Liver (tissue), 9 donors: ENCODE measurements around the gene TIAM2. TPM values are rescaled to one million over a fixed set of nuclear protein-coding genes. Genes with fewer than 3 reads are reported as not detected.

Source experiments
- DNase-seq: peaks from one replicate; pipeline ENCODE4 v3.0.0-alpha.2; 2017; ENCODE audit warnings: low spot score
- H3K27ac ChIP-seq, 2 donors: one replicate each; pipeline ENCODE4 v1.7.0; 2013; ENCODE audit warnings: inconsistent platforms in 2 of 2, low read length in 2 of 2, control low read depth in 1 of 2, low read depth in 1 of 2, mild to moderate bottlenecking in 1 of 2
- H3K27me3 ChIP-seq, 4 donors: one replicate each; pipeline versions ENCODE4 v1.6.1 to v1.7.0; 2013; ENCODE audit warnings: low read length in 3 of 4, inconsistent platforms in 1 of 4, mild to moderate bottlenecking in 1 of 4, moderate library complexity in 1 of 4; ENCODE audit not compliant: control insufficient read depth in 4 of 4, insufficient read depth in 4 of 4
- H3K36me3 ChIP-seq, 4 donors: one replicate each; pipeline versions ENCODE4 v1.6.1 to v1.7.0; 2013; ENCODE audit warnings: low read length in 3 of 4, mild to moderate bottlenecking in 3 of 4, low read depth in 1 of 4, moderate library complexity in 1 of 4; ENCODE audit not compliant: control insufficient read depth in 4 of 4, insufficient read depth in 3 of 4
- H3K4me1 ChIP-seq, 4 donors: one replicate each; pipeline versions ENCODE4 v1.6.1 to v1.7.0; 2013; ENCODE audit warnings: low read length in 3 of 4, mild to moderate bottlenecking in 3 of 4, moderate library complexity in 1 of 4; ENCODE audit not compliant: control insufficient read depth in 4 of 4, insufficient read depth in 4 of 4
- H3K4me3 ChIP-seq, 3 donors: one replicate each; pipeline versions ENCODE4 v1.6.1 to v1.7.0; 2013; ENCODE audit warnings: low read length in 3 of 3, control low read depth in 1 of 3, low read depth in 1 of 3, mild to moderate bottlenecking in 1 of 3
- H3K9ac ChIP-seq, 2 donors: one replicate each; pipeline ENCODE4 v1.7.0; 2013; ENCODE audit warnings: low read length in 2 of 2, mild to moderate bottlenecking in 2 of 2, moderate library complexity in 2 of 2, control low read depth in 1 of 2, low read depth in 1 of 2
- H3K9me3 ChIP-seq, 4 donors: one replicate each; pipeline versions ENCODE4 v1.6.1 to v1.7.0; 2013; ENCODE audit warnings: low read length in 3 of 4; ENCODE audit not compliant: control insufficient read depth in 4 of 4
- FOXA1 ChIP-seq: IDR thresholded peaks from 2 replicates; pipeline ENCODE4 v1.6.1; 2016; ENCODE audit warnings: antibody characterized with exemption
- FOXA2 ChIP-seq: IDR thresholded peaks from 2 replicates; pipeline ENCODE4 v1.6.1; 2016; ENCODE audit warnings: antibody characterized with exemption
- GABPA ChIP-seq, 2 donors: IDR thresholded peaks in 1 of 2; conservative IDR thresholded peaks in 1 of 2; 2 replicates each; pipeline ENCODE4 v1.6.1; 2016; ENCODE audit warnings: antibody characterized with exemption in 2 of 2, mild to moderate bottlenecking in 1 of 2, moderate library complexity in 1 of 2
- HNF4A ChIP-seq, 2 donors: conservative IDR thresholded peaks; 2 replicates each; pipeline ENCODE4 v1.6.1; 2016; ENCODE audit warnings: antibody characterized with exemption in 2 of 2, mild to moderate bottlenecking in 2 of 2
- JUND ChIP-seq, 2 donors: IDR thresholded peaks; 2 replicates each; pipeline ENCODE4 v1.6.1; 2016; ENCODE audit warnings: antibody characterized with exemption in 2 of 2
- RAD21 ChIP-seq, 2 donors: IDR thresholded peaks; 2 replicates each; pipeline ENCODE4 v1.6.1; 2016; ENCODE audit warnings: antibody characterized with exemption in 2 of 2, mild to moderate bottlenecking in 2 of 2
- REST ChIP-seq: IDR thresholded peaks from 2 replicates; pipeline ENCODE4 v1.6.1; 2016; ENCODE audit warnings: antibody characterized with exemption, mild to moderate bottlenecking
- RXRA ChIP-seq, 2 donors: IDR thresholded peaks; 2 replicates each; pipeline ENCODE4 v1.6.1; 2017 to 2018; ENCODE audit warnings: antibody characterized with exemption in 2 of 2, mild to moderate bottlenecking in 1 of 2
- SP1 ChIP-seq: IDR thresholded peaks from 2 replicates; pipeline ENCODE4 v1.6.1; 2018; ENCODE audit warnings: antibody characterized with exemption, mild to moderate bottlenecking
- TAF1 ChIP-seq: conservative IDR thresholded peaks from 2 replicates; pipeline ENCODE4 v1.6.1; 2016; ENCODE audit warnings: antibody characterized with exemption, mild to moderate bottlenecking
- YY1 ChIP-seq: IDR thresholded peaks from 2 replicates; pipeline ENCODE4 v1.6.1; 2016; ENCODE audit warnings: antibody characterized with exemption, mild to moderate bottlenecking
- ZBTB33 ChIP-seq: IDR thresholded peaks from 2 replicates; pipeline ENCODE4 v1.6.1; 2016; ENCODE audit warnings: antibody characterized with exemption
- WGBS: extraction: QIAGEN DNeasy Blood & Tissue Kit; methylation state at CpG from one replicate; pipeline ENCODE4 v1.1.7; 2013; 5-methylcytosine and 5-hydroxymethylcytosine counted together
- polyA plus RNA-seq, 2 donors: library from polyadenylated mRNA; stranded (reverse) in 1 of 2; unstranded in 1 of 2; fragments of 200-250 nt in 1 of 2; fragments of >200 nt in 1 of 2; fragmentation: Nextera tagmentation in 1 of 2; extraction: Ambion mirVana in 1 of 2; gene quantifications; one replicate each; pipeline versions ENCODE4 v1.2.1 to v1.2.3, GENCODE V29; 2013 to 2015
- total RNA-seq, 2 donors: library from RNA; depleted of rRNA; stranded (reverse); fragments of >200 nt; gene quantifications; one replicate each; pipeline ENCODE4 v1.2.3, GENCODE V29; 2014
- TF ChIP-seq, protein P1 (sequence below): IDR thresholded peaks from 2 replicates; pipeline ENCODE4 v1.6.1; 2016; ENCODE audit warnings: antibody characterized with exemption
- TF ChIP-seq, protein P2 (sequence below): fragments of 150-350 bp; IDR thresholded peaks from 2 replicates; pipeline ENCODE4 v1.5.1; 2017; ENCODE audit warnings: improper control_type of control experiment, low read depth, low read length; ENCODE audit not compliant: missing input control
- TF ChIP-seq, protein P3 (sequence below): IDR thresholded peaks from 2 replicates; pipeline ENCODE4 v1.6.1; 2016; ENCODE audit warnings: antibody characterized with exemption
- donor health status: healthy.
- donor health status: healthy.
- donor health status: healthy.
- donor health status: healthy.
- donor health status: healthy.

TIAM2 gene
- total and polyA plus RNA-seq, 4 donors, result 0.62 to 3.7 (median 2.4) TPM

GRCh38 chr6:155143578-155144106, 148.5 kb downstream of the TIAM2 start:
- WGBS, result 80% methylated on average over 7 of the region's 7 CpGs
- Histone ChIP-seq H3K9ac (peak overlapping the region in 1 of 2 donors; percentile 21), H3K27me3 (no peaks in the 10 kb centered on the region), H3K4me1 (peaks cover 0 to 6% (median 1%) of the 10 kb centered on the region in 4 donors), H3K27ac (peak overlapping the region in 1 of 2 donors; percentile 15), H3K36me3 (no peaks in the 10 kb centered on the region), H3K9me3 (no peaks in the 10 kb centered on the region), H3K4me3 (no peak overlapping the region)
- DNase-seq, result no peak
- TF ChIP-seq SP1 (no peak), ZBTB33 (no peak), JUND (IDR thresholded peaks at IDR 0.05) (no peak), FOXA2 (no peak)

- WGBS, result 92% methylated on average over 4 of the region's 4 CpGs
- no peak for DNase-seq
- Histone ChIP-seq H3K36me3 (no peaks in the 10 kb centered on the region), H3K9me3 (no peaks in the 10 kb centered on the region), H3K27ac (no peak overlapping the region), H3K4me3 (no peak overlapping the region), H3K27me3 (no peaks in the 10 kb centered on the region), H3K4me1 (peaks cover 0 to 6% (median 1%) of the 10 kb centered on the region in 4 donors), H3K9ac (no peak overlapping the region)
- TF ChIP-seq FOXA2 (no peak), FOXA1 (no peak), RXRA (IDR thresholded peaks at IDR 0.05) (no peak), TAF1 (no peak), JUND (IDR thresholded peaks at IDR 0.05) (no peak), REST (no peak), RAD21 (IDR thresholded peaks at IDR 0.05) (no peak), HNF4A (conservative IDR thresholded peaks at IDR 0.05) (no peak)
- TF ChIP-seq, protein P1, sequence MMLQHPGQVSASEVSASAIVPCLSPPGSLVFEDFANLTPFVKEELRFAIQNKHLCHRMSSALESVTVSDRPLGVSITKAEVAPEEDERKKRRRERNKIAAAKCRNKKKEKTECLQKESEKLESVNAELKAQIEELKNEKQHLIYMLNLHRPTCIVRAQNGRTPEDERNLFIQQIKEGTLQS, result no peak
Observed at GRCh38 chr6:155146205-155146604, 151.1 kb downstream of the TIAM2 start.

- no peak overlapping the region for H3K4me3 ChIP-seq
- peaks cover 0 to 2% (median 0%) of the 10 kb centered on the region in 4 donors for H3K4me1 ChIP-seq
- no peak for DNase-seq
- no peak overlapping the region for H3K27ac ChIP-seq
- H3K27me3 ChIP-seq, result no peaks in the 10 kb centered on the region
- no peaks in the 10 kb centered on the region for H3K9me3 ChIP-seq
- H3K36me3 ChIP-seq, result no peaks in the 10 kb centered on the region
- no peak overlapping the region for H3K9ac ChIP-seq
- WGBS, result 91% methylated on average over 7 of the region's 7 CpGs
- TF ChIP-seq HNF4A (conservative IDR thresholded peaks at IDR 0.05) (no peak), GABPA (IDR thresholded peaks at IDR 0.05 in 1 of 2, conservative IDR thresholded peaks at IDR 0.05 in 1 of 2) (no peak), YY1 (no peak), TAF1 (no peak), JUND (IDR thresholded peaks at IDR 0.05) (no peak), FOXA2 (no peak), RXRA (IDR thresholded peaks at IDR 0.05) (no peak), ZBTB33 (no peak)
- TF ChIP-seq, protein P1, result no peak
- TF ChIP-seq, protein P2, sequence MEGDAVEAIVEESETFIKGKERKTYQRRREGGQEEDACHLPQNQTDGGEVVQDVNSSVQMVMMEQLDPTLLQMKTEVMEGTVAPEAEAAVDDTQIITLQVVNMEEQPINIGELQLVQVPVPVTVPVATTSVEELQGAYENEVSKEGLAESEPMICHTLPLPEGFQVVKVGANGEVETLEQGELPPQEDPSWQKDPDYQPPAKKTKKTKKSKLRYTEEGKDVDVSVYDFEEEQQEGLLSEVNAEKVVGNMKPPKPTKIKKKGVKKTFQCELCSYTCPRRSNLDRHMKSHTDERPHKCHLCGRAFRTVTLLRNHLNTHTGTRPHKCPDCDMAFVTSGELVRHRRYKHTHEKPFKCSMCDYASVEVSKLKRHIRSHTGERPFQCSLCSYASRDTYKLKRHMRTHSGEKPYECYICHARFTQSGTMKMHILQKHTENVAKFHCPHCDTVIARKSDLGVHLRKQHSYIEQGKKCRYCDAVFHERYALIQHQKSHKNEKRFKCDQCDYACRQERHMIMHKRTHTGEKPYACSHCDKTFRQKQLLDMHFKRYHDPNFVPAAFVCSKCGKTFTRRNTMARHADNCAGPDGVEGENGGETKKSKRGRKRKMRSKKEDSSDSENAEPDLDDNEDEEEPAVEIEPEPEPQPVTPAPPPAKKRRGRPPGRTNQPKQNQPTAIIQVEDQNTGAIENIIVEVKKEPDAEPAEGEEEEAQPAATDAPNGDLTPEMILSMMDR, result no peak
- TF ChIP-seq, protein P3, sequence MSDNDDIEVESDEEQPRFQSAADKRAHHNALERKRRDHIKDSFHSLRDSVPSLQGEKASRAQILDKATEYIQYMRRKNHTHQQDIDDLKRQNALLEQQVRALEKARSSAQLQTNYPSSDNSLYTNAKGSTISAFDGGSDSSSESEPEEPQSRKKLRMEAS, result no peak
Observed at GRCh38 chr6:155147958-155148663, 153.0 kb downstream of the TIAM2 start.
